Measurements from ENCODE around the gene THBS4.

The THBS4 gene

DNA sequence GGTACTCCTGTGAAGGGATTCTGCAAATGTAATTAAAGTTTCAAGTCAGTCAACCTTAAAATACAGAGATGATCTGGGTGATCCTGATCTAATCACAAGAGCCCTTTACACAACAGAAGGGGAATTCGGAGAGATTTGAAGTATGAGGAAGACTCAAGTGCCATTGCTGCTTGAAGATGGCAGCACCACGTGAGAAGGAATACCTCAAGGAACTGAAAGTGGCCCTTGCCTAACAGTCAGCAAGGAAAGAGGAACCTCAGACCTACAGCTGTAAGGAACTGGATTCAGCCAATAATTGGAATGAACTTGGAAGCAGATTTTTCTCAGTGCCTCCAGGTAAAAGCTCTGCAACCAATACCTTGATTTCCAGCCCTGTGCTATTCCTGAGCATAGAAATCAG, 87.4 kb downstream of the THBS4 start:
- no peak for DNase-seq

DNA sequence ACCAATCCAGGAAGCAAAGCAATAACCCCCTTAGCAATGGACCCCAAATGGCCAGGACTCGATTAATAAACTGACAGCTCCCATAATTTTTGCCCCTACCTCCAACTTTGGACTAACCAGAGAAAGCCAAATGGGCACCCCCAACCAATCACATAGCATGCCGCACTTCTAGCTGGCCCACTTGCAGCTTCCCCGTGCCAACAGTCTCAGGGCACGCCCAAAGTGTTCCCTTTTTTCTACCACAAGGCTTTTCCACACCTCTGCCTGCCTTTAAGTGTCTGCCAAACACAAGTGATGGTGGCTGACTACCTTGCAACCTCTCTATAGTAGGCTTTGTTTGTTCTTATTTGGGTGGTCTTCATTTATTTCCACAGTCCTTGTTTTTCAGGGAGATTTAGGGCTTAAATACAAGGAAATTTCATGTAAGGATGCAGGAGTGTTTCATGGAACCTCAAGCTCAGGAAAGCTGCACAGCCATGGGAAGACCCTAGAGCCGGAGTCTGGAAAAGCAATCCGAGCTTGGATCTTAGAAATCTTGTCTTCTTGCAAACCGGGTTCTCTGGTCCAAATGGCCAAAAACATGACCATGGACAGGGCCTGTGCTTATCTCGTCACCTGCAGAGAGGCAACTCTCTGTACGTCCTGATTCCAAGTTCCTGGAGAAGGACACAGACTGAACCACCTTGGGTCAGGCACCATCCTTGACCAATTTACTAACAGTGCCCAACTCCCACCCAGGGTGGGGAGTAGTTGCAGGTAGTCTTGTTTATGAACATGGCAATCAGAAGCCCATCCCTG, 89.2 kb downstream of the THBS4 start:
- no peak for DNase-seq

- DNase-seq = no peak
Observed at GRCh38 chr5:80125022-80125961, 90.1 kb downstream of the THBS4 start.

DNA sequence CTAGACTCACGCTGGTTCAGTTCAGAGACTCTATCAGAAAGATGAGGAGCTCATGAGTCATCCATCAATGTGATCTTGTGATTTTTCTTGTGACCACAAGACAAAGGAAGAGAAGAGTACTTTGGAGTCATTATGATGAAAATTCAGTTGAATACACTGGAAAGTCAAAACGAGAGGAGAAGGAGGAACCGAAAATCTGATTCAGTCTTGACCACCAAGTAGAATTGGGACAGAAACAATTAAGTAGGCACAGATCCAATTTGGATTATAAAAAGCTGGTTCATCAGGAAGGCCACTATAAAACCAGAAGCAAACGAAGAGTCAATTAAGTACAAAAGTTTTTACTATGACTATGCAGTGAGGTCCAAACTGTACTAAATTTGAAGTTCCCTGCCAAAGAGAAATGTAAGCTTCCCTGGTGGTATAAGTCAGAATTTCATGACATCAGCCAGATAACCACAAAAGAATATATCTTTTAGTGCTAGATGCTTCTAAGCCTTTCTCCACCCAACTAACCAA, 90.9 kb downstream of the THBS4 start:
- DNase-seq = peak; percentile 15

DNA sequence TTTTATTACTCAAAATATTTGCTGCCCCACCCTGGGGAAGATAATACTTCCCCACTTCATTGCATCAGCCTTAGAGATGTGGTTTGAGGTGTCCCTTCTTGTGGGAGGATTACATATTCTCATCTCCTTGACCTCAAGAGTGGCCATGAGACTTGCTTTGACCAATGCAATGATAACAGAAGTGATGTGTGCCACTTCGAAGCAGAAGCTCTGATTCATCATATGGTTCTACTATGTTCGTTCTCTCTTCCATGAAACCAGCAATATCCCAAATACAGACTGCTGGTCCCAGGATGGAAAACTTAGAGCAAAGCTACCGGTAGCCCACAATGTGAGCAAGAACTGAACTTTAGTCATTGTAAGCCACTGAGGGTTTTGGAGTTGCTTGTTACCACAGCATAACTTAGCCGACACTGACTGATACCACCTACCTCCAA, 92.0 kb downstream of the THBS4 start:
- DNase-seq = no peak

DNA sequence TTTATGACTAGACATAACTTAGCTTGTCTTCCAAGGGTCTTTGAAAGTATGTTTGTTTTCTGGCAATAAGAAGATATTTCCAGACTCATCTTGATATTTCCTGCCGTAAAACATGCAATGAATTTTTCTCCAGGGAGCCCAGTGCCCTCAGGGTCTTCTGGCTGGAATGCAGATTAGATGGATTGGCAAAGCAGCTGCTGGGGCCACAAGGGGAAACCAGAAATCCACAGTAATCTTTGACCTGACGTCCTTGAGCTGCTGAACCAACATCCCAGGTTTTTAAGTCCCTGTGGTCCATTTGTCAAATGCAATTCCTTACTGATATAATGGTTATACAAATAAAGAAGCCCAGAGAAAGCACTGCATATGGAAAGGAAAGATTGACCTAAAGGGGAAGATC, 93.0 kb downstream of the THBS4 start:
- no peak for DNase-seq

DNA sequence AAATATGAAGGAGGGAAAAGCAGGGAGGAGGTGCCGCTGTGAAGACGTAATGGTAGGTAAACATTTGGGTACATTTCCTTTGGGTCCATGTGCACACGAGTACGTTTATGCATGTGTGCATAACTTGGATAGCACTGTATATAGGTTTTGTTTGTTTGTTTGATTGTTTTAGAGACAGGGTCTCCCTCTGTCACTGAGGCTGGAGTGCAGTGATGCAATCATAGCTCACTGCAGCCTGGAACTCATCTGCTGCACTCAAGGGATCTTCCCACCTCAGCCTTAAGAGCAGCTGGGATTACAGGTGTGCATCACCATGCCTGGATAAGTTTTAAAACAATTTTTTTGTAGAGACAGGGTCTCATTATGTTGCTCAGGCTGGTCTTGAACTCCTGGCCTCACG, 94.0 kb downstream of the THBS4 start:
- DNase-seq = no peak
